Parathyroid adenoma (tissue), 2 donors: ENCODE measurements around the gene DOP1A.

ENCODE experiments used
- H2AFZ ChIP-seq: fragments of 300-600 bp; sonication (generic); one replicate; pipeline ENCODE4 v1.7.0; 2017; ENCODE audit warnings: antibody characterized with exemption, mild to moderate bottlenecking
- H3K27ac ChIP-seq: fragments of 300-600 bp; sonication (generic); one replicate; pipeline ENCODE4 v1.7.0; 2017
- H3K27me3 ChIP-seq: fragments of 300-600 bp; sonication (generic); one replicate; pipeline ENCODE4 v1.7.0; 2017; ENCODE audit warnings: low read length; ENCODE audit not compliant: control insufficient read depth, insufficient read depth
- H3K36me3 ChIP-seq: fragments of 300-600 bp; sonication (generic); one replicate; pipeline ENCODE4 v1.7.0; 2017; ENCODE audit warnings: low read length; ENCODE audit not compliant: control insufficient read depth, insufficient read depth
- H3K4me1 ChIP-seq: fragments of 300-600 bp; sonication (generic); one replicate; pipeline ENCODE4 v1.7.0; 2017; ENCODE audit warnings: control low read depth
- H3K4me2 ChIP-seq: fragments of 300-600 bp; sonication (generic); one replicate; pipeline ENCODE4 v1.7.0; 2017; ENCODE audit warnings: low read length
- H3K4me3 ChIP-seq: fragments of 300-600 bp; sonication (generic); one replicate; pipeline ENCODE4 v1.7.0; 2017; ENCODE audit warnings: low read depth, low read length
- H3K79me2 ChIP-seq: fragments of 300-600 bp; sonication (generic); one replicate; pipeline ENCODE4 v1.7.0; 2017; ENCODE audit warnings: control low read depth
- H3K9ac ChIP-seq: fragments of 300-600 bp; sonication (generic); one replicate; pipeline ENCODE4 v1.7.0; 2017; ENCODE audit warnings: mild to moderate bottlenecking
- H3K9me3 ChIP-seq: fragments of 300-600 bp; sonication (generic); one replicate; pipeline ENCODE4 v1.7.0; 2017; ENCODE audit warnings: low read length; ENCODE audit not compliant: control insufficient read depth
- TF ChIP-seq, protein P1 (sequence below): fragments of 300-600 bp; sonication (generic); IDR thresholded peaks from one replicate; pipeline ENCODE4 v1.7.0; 2017; ENCODE audit warnings: antibody characterized with exemption, mild to moderate bottlenecking
- donor health status: primary hyperparathyroidism.

Gene DOP1A

DNA sequence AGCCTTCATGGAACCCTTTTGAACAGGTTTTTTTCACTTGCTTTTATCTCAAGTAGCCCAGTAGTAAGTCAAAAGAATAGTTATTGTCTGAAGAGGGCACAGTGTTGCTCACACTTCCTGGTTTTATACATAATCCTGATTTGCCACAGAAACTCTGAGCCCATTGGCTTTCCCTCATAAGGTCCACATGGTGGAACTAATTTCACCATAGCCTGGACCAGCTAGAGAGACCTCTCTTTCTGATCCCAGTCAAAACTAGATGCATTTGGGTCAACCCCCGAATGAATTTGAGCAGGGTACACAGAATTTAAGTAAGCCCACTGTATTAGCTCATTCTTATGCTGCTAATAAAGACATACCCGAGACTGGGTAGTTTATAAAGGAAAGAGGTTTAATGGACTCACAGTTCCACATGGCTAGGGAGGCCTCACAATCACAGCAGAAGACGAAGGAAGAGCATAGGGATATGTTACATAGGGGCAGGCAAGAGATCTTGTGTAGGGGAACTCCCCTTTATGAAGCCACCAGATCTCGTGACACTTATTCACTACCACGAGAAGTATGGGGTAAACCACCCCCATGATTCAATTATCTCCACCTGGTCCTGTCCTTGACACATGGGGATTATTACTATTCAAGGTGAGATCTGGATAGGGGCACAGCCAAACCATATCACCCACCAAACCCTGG is 131.8 kb downstream of the DOP1A start:
- Histone ChIP-seq H3K9me3 (no peaks in the 10 kb centered on the region), H3K36me3 (no peaks in the 10 kb centered on the region), H2AFZ (no peak overlapping the region), H3K4me1 (no peaks in the 10 kb centered on the region), H3K4me2 (no peak overlapping the region), H3K27me3 (no peaks in the 10 kb centered on the region), H3K4me3 (no peak overlapping the region), H3K79me2 (no peaks in the 10 kb centered on the region), H3K27ac (no peak overlapping the region), H3K9ac (no peak overlapping the region)
- TF ChIP-seq, protein P1, sequence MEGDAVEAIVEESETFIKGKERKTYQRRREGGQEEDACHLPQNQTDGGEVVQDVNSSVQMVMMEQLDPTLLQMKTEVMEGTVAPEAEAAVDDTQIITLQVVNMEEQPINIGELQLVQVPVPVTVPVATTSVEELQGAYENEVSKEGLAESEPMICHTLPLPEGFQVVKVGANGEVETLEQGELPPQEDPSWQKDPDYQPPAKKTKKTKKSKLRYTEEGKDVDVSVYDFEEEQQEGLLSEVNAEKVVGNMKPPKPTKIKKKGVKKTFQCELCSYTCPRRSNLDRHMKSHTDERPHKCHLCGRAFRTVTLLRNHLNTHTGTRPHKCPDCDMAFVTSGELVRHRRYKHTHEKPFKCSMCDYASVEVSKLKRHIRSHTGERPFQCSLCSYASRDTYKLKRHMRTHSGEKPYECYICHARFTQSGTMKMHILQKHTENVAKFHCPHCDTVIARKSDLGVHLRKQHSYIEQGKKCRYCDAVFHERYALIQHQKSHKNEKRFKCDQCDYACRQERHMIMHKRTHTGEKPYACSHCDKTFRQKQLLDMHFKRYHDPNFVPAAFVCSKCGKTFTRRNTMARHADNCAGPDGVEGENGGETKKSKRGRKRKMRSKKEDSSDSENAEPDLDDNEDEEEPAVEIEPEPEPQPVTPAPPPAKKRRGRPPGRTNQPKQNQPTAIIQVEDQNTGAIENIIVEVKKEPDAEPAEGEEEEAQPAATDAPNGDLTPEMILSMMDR, result no peak

DNA sequence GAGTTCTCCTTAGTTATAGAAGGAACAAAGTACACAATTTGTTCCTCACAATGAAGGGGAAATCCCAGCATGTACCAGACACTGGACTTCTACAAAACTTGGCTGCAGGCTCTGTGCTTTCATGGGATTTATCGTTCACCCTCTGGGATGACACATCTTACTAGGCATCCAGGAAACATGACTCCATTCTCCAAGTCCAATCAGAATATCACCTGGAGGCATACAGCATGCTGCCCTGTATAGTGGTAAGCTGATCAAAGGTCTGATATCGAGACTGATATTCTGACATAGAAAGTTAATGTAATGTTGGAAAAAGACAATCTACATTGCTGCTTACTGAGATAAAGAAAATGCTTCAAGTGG is 132.4 kb downstream of the DOP1A start:
- Histone ChIP-seq H2AFZ (no peak overlapping the region), H3K9me3 (no peaks in the 10 kb centered on the region), H3K36me3 (no peaks in the 10 kb centered on the region), H3K9ac (no peak overlapping the region), H3K27me3 (no peaks in the 10 kb centered on the region), H3K27ac (no peak overlapping the region), H3K4me3 (no peak overlapping the region), H3K4me1 (no peaks in the 10 kb centered on the region), H3K79me2 (no peaks in the 10 kb centered on the region), H3K4me2 (no peak overlapping the region)
- TF ChIP-seq, protein P1, result no peak

DNA sequence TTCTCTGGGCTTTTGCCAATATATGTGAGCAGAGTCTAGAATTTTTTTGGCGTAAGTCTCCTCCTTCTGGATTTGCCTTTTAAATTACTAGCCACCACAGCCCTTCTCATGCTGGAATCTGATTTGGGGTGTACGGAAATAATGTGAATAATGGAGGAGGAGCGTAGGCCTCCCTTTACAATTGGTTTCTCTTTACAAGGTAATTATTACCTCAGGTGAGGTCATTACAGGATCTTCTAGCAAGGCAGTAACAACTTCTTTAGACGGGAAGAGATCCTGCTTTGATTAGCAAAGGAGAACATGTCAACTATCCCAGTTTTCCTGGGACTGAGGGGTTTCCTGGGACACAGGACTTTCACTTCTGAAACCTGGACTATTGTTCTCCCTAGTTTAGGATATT is 134.6 kb downstream of the DOP1A start:
- no peak overlapping the region for H3K4me2 ChIP-seq
- H3K79me2 ChIP-seq, result no peaks in the 10 kb centered on the region
- TF ChIP-seq, protein P1, result no peak
- no peak overlapping the region for H3K9ac ChIP-seq
- no peaks in the 10 kb centered on the region for H3K9me3 ChIP-seq
- no peak overlapping the region for H3K27ac ChIP-seq
- H3K27me3 ChIP-seq, result no peaks in the 10 kb centered on the region
- no peak overlapping the region for H2AFZ ChIP-seq
- no peak overlapping the region for H3K4me3 ChIP-seq
- no peaks in the 10 kb centered on the region for H3K36me3 ChIP-seq
- no peaks in the 10 kb centered on the region for H3K4me1 ChIP-seq

DNA sequence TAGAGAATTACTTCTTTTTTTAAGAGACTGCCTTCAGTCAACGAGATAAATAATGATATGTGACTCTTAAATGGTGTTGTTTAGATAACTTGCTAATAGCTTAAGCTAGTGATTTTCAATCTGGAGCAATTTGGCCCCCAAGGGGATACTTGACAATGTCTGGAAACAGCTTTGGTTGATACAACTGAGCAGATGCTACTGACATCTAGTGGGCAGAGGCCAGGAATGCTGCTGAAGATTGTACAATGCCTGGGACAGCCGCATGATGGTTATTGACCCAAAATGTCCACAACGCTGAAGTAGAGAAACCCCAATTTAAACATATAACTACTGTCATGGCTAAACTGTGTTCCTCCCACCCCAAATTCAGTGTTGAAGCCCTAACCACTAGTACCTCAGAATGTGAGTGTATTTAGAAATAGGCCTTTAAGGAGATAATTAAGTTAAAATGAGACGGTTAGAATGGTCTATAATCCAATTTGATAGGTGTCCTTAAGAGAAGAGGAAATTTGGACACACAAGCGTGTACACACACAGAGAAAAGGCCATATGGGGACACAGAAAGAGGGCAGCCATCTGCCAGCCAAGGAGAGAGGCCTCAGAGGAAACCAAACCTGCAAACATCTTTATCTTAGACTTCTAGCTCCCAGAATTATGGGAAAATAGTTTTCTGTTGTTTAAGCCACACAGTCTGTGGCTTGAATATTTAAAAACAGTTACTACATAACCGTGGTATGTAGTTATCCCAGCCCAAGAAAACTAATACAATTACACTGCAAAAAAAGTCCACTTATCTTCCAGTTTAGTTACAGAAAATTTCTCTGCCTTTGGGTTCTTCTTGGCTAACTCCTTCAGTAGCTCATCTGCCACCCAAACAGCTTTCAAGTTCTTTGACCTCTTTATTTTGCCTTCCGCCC is 147.9 kb downstream of the DOP1A start:
- no peak overlapping the region for H2AFZ ChIP-seq
- H3K4me3 ChIP-seq, result no peak overlapping the region
- H3K36me3 ChIP-seq, result no peaks in the 10 kb centered on the region
- no peak overlapping the region for H3K9ac ChIP-seq
- H3K9me3 ChIP-seq, result no peaks in the 10 kb centered on the region
- TF ChIP-seq, protein P1, result peak; percentile 72
- no peak overlapping the region for H3K27ac ChIP-seq
- H3K79me2 ChIP-seq, result no peaks in the 10 kb centered on the region
- H3K4me1 ChIP-seq, result no peaks in the 10 kb centered on the region
- no peak overlapping the region for H3K4me2 ChIP-seq
- H3K27me3 ChIP-seq, result no peaks in the 10 kb centered on the region
